ENCODE measurements around the gene KLHL6.

GRCh38 chr3:183587336-183587735 is 31.8 kb upstream of the KLHL6 start:
- TF ChIP-seq CTCF (IDR thresholded peaks at IDR 0.05) (no peak), EP300 (IDR thresholded peaks at IDR 0.05; ENCODE audit: low read depth) (no peak), POLR2A (IDR thresholded peaks at IDR 0.05) (no peak), POLR2AphosphoS5 (IDR thresholded peaks at IDR 0.05) (no peak)
